GM12873 (cell line): ENCODE results near the gene SFXN5.
A peak's percentile ranks its signal among the peaks of the same experiment; 100 is the strongest.

Experiments
- TF ChIP-seq, protein P1 (sequence below): IDR thresholded peaks from 2 replicates; pipeline ENCODE4 v1.5.1; 2012; ENCODE audit warnings: low read depth, mild to moderate bottlenecking, moderate library complexity, low read length, control low read depth; ENCODE audit not compliant: insufficient read depth; ENCODE audit errors: missing control alignments

The SFXN5 gene

GRCh38 chr2:73085691-73086090, 14.2 kb upstream of the SFXN5 start:
- TF ChIP-seq, protein P1, sequence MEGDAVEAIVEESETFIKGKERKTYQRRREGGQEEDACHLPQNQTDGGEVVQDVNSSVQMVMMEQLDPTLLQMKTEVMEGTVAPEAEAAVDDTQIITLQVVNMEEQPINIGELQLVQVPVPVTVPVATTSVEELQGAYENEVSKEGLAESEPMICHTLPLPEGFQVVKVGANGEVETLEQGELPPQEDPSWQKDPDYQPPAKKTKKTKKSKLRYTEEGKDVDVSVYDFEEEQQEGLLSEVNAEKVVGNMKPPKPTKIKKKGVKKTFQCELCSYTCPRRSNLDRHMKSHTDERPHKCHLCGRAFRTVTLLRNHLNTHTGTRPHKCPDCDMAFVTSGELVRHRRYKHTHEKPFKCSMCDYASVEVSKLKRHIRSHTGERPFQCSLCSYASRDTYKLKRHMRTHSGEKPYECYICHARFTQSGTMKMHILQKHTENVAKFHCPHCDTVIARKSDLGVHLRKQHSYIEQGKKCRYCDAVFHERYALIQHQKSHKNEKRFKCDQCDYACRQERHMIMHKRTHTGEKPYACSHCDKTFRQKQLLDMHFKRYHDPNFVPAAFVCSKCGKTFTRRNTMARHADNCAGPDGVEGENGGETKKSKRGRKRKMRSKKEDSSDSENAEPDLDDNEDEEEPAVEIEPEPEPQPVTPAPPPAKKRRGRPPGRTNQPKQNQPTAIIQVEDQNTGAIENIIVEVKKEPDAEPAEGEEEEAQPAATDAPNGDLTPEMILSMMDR, result peak; percentile 92

DNA sequence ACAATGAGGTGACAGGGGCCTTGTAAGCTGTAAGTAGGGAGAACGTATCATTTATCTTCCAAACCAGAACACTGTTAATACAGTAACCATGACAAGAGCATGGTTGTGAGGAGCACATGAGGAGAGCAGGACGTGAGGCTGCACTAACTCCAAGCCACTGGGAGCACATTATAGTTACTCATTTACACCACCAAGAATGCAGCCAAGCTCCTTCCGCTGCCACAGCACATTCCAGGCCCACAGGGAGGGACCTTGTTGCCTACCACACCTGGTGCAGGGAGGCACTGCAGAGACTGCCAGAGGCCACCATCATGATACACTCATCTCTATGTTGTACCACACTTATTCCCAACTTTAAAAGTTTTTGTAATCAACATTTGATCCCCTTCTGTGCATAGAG, 13.5 kb upstream of the SFXN5 start:
- TF ChIP-seq, protein P1, result no peak

GRCh38 chr2:73083886-73084800, 12.6 kb upstream of the SFXN5 start:
- TF ChIP-seq, protein P1, result no peak

GRCh38 chr2:73082523-73083410, 11.3 kb upstream of the SFXN5 start:
- TF ChIP-seq, protein P1, result no peak

DNA sequence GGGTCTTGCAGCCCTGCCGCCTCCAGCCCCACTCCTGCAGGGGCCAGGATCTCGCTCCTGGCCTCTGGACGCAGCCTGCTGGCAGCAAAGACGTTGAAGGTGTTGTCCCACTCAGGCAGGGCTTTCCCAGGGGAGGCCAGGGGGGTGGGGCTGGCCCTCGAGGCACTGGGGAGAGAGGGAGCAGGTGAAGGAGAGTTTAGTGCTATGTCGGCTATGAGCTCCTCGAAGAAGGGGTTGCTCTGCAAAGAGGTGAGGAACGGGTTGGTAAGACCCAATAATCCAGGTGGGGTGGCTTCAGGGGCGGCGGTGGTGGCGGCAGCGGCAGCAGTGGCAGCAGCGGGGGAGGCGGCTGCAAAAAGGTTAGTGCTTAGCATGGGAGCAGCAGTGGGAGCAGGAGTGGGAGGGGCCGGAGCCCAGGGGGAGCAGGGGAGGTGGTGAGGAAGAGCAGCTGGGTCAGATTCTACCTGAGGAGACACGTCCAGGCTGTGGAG, 9.7 kb upstream of the SFXN5 start:
- TF ChIP-seq, protein P1, result no peak

DNA sequence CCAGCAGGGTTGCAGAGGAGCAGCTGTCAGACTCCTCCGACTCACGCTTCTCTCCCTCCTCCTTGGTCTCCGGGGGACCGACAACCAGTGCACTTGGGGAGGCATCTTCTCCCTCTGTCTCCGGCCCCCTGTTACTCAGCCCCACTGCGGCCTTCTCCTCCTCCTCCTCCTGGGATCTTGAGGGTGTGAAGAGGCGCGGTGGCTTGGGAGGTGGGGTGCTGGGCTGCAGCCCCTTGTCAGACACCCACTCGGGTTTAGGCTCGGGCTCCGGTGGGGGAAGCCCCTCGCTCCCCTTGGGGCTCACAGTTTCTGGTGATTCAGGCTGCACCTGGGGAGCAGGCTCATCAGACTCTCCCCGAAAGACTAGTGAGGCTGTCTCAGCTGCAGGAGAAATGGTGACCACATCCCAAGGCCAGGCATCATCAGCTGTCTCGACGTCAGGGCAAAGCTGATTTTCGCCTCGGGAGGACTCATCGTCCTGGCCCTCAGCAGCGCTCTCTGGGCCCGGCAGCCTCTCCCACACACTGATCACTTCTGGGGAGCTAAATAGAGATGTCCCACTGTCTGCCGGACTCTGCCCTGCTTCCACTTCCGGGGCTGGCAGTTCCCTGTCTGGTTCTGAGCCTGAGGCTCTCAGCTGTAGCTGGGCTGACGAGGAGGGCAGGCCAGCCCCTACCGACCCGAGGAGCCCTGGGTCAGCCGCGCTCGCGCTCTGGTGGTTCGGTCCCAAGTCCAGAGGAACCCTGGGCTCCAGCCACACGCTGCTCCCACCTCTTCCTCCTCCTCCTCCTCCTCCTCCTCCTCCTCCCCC, 9.0 kb upstream of the SFXN5 start:
- TF ChIP-seq, protein P1, result no peak
